A549 treated with CpdA at 1 μM for 4 hours (cell line): Measurements from ENCODE around the gene LRRC15. TPM values are rescaled to one million over a fixed set of nuclear protein-coding genes. Genes with fewer than 3 reads are reported as not detected.

Experiments
- total RNA-seq: library from RNA; stranded (reverse); fragments of 200-300 nt; extraction: Qiagen RNA extraction; gene quantifications from 5 replicates; pipeline ENCODE4 v1.2.3, GENCODE V29; 2022; ENCODE audit warnings: low read depth

Gene LRRC15
- total RNA-seq: 0.15 to 0.26 TPM (median 0.17 TPM) in 5 replicates

DNA sequence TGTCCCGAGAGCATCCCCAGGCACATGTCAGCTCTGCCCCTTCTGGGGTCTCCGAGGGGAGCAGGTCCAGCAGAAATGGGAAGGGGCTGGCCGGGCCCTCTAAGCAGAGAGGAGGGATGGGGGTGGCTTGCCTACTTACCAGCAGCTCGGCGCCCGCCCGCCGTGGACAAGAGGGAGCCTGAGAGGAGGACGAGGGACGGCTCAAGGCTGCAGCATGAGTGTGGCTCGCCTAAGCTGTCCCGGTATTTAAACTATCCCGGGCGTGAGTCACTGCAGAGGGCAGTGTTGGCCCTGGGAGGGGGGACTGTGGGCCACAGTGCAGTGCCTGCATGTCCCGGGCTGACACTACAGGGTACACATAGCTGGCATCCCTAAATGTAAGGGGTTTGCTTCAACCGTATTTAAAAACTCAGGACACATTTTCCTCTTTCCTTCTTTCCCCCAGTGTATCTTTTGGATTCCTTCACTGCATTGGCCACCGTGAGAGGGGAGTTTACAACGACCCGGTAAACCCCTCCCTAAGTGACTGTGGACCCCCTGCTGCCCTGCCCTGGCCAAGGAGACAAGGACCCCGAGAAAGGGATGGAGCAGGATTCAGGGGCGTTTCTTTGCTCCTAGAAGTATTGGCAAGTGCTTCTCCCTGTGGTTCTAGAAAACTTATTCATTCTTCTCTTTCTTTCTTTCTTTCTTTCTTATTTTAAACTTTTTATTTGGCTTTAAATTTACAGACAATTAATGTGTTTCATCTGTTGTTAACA is at the start of gene LRRC15:
TSS of gene LRRC15 (minus strand) at position 222 of the 758 bp plus-strand sequence. CDS start 8,700 bp downstream, outside the sequence.

DNA sequence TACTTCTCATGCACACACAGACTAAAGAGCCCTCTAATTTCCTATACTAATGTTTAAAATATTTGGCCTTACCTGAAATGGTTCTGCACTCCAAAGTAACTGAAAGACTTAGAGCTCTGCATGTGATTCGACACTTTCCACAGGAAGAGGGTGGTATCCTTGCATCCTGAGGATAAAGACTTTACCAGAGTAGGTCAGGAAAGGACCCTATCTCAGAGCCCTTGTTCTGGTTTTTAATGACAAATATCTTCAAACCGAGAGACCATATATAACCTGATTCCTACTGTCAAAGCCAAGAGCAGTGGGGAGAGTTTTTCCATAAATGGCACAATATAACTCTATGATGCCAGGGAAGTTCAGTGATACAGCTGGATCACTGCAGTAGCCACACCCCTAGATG is 29.6 kb upstream of the LRRC15 start, which contains the start of gene GP5:
TSS of gene GP5 (minus strand) at position 101 of the 400 bp plus-strand sequence. CDS start 984 bp downstream, outside the sequence.

DNA sequence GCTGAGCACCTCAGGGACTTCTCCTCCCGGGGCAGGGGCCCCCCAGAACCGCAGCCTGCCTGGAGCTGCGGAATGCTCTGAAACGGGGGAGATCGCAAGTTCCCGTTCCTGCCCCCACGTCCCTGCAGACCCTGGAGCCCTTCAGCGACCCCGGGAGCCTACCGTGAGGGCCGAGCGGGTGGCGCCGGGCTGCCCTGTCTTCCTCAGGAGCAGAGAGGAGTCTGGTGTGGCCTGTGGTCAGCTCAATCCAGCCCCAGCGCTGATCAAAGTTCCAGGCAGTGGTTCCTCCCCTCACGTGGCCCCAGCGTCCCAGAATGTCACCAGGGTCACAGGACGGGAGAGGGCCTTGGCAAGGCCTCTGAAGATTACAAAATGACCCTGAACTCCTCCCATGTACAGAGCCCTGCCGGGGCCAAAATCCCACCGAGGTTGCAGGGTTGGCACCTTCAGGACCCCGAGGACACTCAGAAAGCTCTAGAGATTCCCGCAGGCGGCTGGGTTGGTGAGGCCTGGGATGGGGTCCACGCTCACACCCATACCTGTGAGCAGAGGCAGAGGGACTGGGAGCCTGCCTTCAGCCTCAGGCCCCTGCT is 18.4 kb downstream of the LRRC15 start, which contains the start of gene CPN2:
TSS of gene CPN2 (minus strand) at position 249 of the 593 bp plus-strand sequence. CDS start 8,626 bp downstream, outside the sequence.

Other genes starting within 250 kb of the LRRC15 start
- gene HES1, start 233.6 kb downstream of the LRRC15 start, total RNA-seq: 11.7 to 15.4 TPM (median 14.3 TPM) in 5 replicates
- gene CPN2, start 18.4 kb downstream of the LRRC15 start, total RNA-seq: not detected in 5 replicates
- 0.01 TPM in 1 of 5 replicates, not detected in the others for gene GP5, start 29.5 kb upstream of the LRRC15 start, total RNA-seq
- gene ATP13A3, start 117.3 kb upstream of the LRRC15 start, total RNA-seq: 25.5 to 49.7 TPM (median 37.6 TPM) in 5 replicates